SKM-1 treated with dmso at 0.1 percent for 144 hours (cell line): ENCODE data around the gene ACTR6.

Experiments
- DNase-seq: peaks from one replicate; lab custom pipeline; 2025; ENCODE audit not compliant: unreplicated experiment; lab: John Stamatoyannopoulos, UW

Gene ACTR6

DNA sequence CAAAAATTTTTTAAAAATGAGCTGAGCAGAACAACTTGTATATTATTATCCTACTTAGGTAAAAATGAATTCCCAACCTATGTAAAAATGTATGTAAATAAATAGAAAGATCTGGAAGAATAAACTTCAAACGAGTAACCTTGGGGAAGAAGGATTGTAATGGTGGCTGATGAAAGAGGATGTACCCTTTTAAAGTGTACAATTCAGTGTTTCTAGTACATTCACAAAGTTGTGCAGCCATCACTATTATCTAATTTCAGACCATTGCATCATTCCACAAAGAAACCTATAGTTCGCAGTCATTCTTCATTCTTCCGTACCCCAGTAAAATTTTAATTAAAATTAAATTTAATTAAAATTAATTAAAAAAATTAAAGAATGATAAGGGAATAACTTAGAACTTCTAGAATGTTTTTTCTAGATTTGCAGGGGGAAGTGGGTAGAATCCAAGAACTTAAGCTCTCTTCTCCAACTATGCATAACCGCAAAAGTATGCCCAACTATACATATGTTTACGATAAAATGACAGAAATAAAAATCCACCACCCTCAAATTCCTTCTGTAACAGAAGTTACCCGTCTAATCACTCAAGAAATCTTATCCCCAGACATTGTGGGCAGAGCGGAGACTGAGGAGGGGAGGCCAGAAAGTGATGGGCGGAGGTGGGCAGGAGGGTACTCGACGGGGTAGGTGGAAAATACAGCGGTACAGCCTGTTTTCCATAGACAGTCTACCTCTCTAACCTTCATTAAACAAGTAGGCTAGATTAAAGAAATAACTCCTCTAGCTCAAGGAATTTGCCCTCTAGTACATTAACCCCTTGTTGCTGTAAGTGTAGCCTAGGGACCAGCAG is 65.3 kb downstream of the ACTR6 start:
- DNase-seq = no peak

DNA sequence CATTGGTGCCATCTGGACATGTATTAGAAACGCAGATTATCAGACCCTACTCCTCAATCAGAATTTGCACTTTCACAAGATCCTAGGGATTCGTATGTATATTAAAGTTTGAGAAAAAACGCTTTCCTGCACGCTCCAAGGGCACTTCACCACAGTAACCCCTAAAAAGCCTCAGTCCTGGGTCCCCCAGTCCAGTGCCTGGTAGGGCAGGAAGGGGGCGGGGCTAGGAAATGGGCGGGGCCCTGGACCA is 65.9 kb downstream of the ACTR6 start:
- DNase-seq = no peak

DNA sequence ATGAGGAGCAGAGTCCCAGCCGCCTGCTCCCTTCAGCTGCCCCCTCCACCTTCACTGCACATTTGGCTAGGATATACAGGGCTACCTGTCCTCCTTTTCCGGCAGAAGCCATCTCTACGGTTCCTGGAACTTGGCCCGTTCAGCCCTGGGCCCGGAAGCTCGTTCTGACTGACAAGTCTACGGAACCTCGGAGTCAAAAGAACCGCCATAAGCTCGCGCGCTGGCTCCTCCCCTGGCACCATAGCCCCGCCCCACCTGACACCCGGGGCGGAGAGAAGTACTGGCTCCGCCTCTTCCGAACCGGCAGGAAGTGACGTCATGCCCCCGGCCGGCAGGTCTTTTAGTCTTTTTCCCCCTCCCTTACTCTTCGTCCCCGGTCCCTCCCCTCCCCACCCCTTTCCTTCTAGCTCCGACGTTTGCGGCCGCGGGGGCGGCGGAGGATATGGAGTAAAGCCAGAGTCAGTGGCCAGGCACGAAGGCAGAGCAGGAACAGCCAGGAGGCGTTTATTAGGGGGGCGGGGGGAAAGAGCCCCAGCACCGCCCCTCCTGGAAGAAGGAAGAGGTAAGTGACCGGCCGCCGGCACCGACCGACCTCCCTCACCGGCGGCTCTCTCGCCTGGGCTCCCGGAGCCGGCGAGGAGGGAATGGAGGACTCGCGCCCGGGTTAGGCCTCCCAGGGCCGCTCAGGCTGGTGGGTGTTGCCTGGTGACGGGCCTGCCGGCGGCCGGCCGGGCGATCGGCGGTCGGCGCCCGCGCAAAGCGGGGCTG is 66.4 kb downstream of the ACTR6 start, which contains the start of the genes DEPDC4 and SCYL2:
TSS of gene DEPDC4 (minus strand) at position 245 of the 768 bp plus-strand sequence. CDS start at position 242, 3 bp downstream.
TSS of gene SCYL2 (plus strand) at position 343 of the 768 bp plus-strand sequence. CDS start 15,794 bp downstream, outside the sequence.
- peak; percentile 72 for DNase-seq

DNA sequence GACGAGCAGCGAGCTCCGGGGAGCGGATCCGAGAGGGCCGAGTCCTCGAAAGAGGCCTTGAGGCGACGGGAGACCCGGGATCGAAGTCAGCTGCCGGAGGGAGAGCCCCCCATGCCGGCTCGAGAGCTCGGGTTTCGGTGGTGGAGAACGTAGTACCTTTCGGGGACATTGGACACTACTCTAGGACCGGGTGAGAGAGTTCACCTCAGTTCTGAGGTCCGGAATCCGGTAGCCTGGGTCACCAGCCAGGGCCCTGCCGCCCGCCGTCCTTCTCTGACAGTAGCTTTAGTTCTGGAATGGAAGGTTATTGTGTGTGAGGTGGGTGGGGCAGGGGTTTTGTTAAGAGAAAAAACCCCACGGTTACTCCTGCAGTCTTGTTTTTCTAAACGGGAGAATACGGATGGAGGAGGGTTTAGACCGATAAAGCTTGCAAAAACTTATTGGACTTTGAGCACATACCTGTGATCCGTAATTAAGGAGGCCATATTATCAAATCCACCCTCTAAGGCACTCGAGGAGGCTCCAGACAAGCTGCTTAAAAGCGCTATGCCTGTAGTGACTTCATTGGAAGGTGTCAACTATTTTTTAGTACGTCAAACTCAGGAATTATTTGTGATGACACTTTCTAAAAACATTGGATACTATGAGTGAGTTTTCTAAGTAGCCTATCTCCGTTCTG is 67.1 kb downstream of the ACTR6 start:
- no peak for DNase-seq

DNA sequence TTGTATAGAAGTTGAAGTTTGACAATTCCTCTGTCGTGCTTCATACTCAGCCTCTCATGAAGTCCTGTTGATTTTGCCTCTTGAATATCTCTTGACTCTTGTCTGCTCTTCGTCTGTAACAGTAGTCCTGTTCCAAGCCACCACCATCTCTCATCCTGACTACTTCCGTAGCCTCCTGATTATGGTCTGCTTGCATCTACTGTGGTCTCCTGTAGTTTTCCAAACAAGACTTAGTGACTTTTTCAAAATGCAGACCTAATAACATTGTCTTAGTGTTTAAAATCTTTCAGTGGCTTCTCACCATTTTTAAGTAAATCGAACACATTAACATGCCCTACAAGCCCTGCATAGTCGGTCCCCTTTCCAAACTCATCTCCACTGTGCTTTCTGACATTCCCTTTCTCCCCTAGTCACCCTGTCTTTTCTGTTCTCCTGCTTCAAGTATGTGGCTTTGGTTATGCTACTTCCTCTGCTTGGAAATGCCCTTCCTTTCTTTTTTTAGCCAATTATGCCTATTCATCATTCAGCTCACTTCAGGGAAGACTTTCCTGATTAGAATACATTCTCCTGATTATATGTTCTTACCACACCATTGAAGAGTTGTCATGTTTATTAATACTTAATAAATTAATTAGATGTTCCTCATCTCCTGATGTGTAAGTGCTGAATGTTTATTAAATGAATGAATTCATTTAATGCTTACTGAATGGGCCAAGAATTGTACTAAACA is 68.4 kb downstream of the ACTR6 start:
- DNase-seq = no peak

DNA sequence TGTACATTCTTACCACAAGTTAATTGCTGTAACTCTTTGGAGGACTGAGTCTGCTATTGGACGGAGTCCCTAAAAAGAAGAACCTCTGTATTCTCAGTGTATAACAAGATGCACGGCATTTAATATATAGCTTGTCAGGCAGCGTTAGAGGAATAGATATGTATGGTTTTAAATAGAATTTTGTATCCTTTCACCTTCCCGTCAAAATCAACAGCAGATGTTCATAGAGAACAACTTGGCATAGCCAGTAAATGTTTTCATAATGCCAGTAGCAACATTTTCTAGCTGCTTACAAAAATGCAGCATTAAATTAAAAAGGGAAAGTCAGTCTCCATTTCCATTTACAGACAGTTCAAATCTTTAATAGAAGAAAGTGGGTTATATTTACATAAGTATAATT is 73.2 kb downstream of the ACTR6 start:
- no peak for DNase-seq
